SK-N-SH (cell line): ENCODE data around the gene PPTC7. TPM values are rescaled to one million over a fixed set of nuclear protein-coding genes. Genes with fewer than 3 reads are reported as not detected.

Source experiments
- CTCF ChIA-PET: fragments of 300-600, 350-600 bp; formaldehyde crosslinking; extraction: SDS; loops from one replicate; lab custom pipeline; 2021; lab: Yijun Ruan, JAX
- POLR2A ChIA-PET: fragments of 350-600 bp; sonication (Branson Sonifier 250); formaldehyde crosslinking; extraction: SDS; loops from one replicate; lab custom pipeline; 2020; ENCODE audit warnings: antibody characterized with exemption, inconsistent platforms; lab: Yijun Ruan, JAX
- DNase-seq: peaks from one replicate; pipeline ENCODE4 v3.0.0; 2012
- H2AFZ ChIP-seq: fragments of 200-600 bp; sonication (generic); 2 replicates; pipeline ENCODE4 v1.8.1; 2016; ENCODE audit warnings: antibody characterized with exemption, mild to moderate bottlenecking, low read depth
- H3F3A ChIP-seq: fragments of 200-600 bp; sonication (generic); replicated peaks from 2 replicates; pipeline ENCODE3; 2016; ENCODE audit warnings: antibody characterized with exemption, mild to moderate bottlenecking; ENCODE audit not compliant: insufficient read depth
- H3K27ac ChIP-seq, 2 experiments: fragments of 200-500 bp in 1 of 2; fragments of 200-600 bp in 1 of 2; sonication (Bioruptor generic) in 1 of 2; sonication (generic), shearing (Covaris generic) in 1 of 2; 2 replicates each; pipeline versions ENCODE4 v1.5.1 to v1.6.1; 2014 to 2016; ENCODE audit warnings: low read depth in 2 of 2, inconsistent platforms in 1 of 2, low read length in 1 of 2, mild to moderate bottlenecking in 1 of 2, mixed read lengths in 1 of 2
- H3K27me3 ChIP-seq: fragments of 200-600 bp; sonication (generic), shearing (Covaris generic); 2 replicates; pipeline ENCODE4 v1.6.1; 2016; ENCODE audit warnings: mixed run types; ENCODE audit not compliant: insufficient read depth
- H3K36me3 ChIP-seq, 2 experiments: fragments of 200-500 bp in 1 of 2; fragments of 200-600 bp in 1 of 2; sonication (Bioruptor generic) in 1 of 2; sonication (generic) in 1 of 2; replicated peaks in 1 of 2; 2 replicates each; pipeline versions ENCODE3 to v1.5.1; 2014 to 2016; ENCODE audit warnings: low read length in 1 of 2, mild to moderate bottlenecking in 1 of 2; ENCODE audit not compliant: insufficient read depth in 2 of 2, control insufficient read depth in 1 of 2
- H3K4me1 ChIP-seq, 2 experiments: fragments of 200-500 bp in 1 of 2; fragments of 200-600 bp in 1 of 2; sonication (Bioruptor generic) in 1 of 2; sonication (generic), shearing (Covaris generic) in 1 of 2; 2 replicates each; pipeline versions ENCODE4 v1.5.1 to v1.6.1; 2014 to 2016; ENCODE audit warnings: low read depth in 1 of 2, low read length in 1 of 2, mixed run types in 1 of 2; ENCODE audit not compliant: insufficient read depth in 2 of 2, control insufficient read depth in 1 of 2
- H3K4me2 ChIP-seq: fragments of 200-600 bp; sonication (generic), shearing (Covaris generic); 2 replicates; pipeline ENCODE4 v1.6.1; 2017; ENCODE audit warnings: mixed run types
- H3K4me3 ChIP-seq, 2 experiments: fragments of 200-500 bp in 1 of 2; fragments of 200-600 bp in 1 of 2; sonication (Bioruptor generic) in 1 of 2; sonication (generic), shearing (Covaris generic) in 1 of 2; 2 replicates each; pipeline versions ENCODE4 v1.5.1 to v1.8.1; 2014 to 2016; ENCODE audit warnings: low read depth in 2 of 2, inconsistent platforms in 1 of 2, low read length in 1 of 2, mild to moderate bottlenecking in 1 of 2, mixed read lengths in 1 of 2, moderate library complexity in 1 of 2
- H3K79me2 ChIP-seq: fragments of 200-600 bp; sonication (generic); 2 replicates; pipeline ENCODE4 v1.8.1; 2017; ENCODE audit warnings: mild to moderate bottlenecking; ENCODE audit not compliant: insufficient read depth
- H3K9ac ChIP-seq: fragments of 200-600 bp; sonication (generic); 2 replicates; pipeline ENCODE4 v1.6.1; 2017; ENCODE audit warnings: mixed run types
- H3K9me2 ChIP-seq: fragments of 200-600 bp; sonication (generic); 2 replicates; pipeline ENCODE4 v1.6.1; 2017; ENCODE audit warnings: mixed run types
- H3K9me3 ChIP-seq: fragments of 200-600 bp; sonication (generic); 2 replicates; pipeline ENCODE4 v1.6.1; 2017; ENCODE audit warnings: mixed run types, mild to moderate bottlenecking, moderate library complexity
- H4K20me1 ChIP-seq: fragments of 200-600 bp; sonication (generic); 2 replicates; pipeline ENCODE4 v1.6.1; 2017; ENCODE audit warnings: mild to moderate bottlenecking, mixed run types; ENCODE audit not compliant: insufficient read depth
- CHD2 ChIP-seq: fragments of 150-350 bp; IDR thresholded peaks from 2 replicates; pipeline ENCODE4 v1.6.1; 2018; ENCODE audit warnings: low read length; ENCODE audit not compliant: partially characterized antibody
- ELF1 ChIP-seq: IDR thresholded peaks from 2 replicates; pipeline ENCODE4 v1.4.0; 2012
- FOSL2 ChIP-seq: IDR thresholded peaks from 2 replicates; pipeline ENCODE4 v1.4.0; 2012; ENCODE audit warnings: low read depth, mild to moderate bottlenecking, moderate library complexity, borderline replicate concordance
- GABPA ChIP-seq: IDR thresholded peaks from 2 replicates; pipeline ENCODE4 v1.4.0; 2012; ENCODE audit warnings: low read depth, mild to moderate bottlenecking
- IRF3 ChIP-seq: fragments of 150-350 bp; IDR thresholded peaks from 2 replicates; pipeline ENCODE4 v1.6.1; 2016; ENCODE audit warnings: mild to moderate bottlenecking, low read depth, low read length
- MEF2A ChIP-seq: IDR thresholded peaks from 2 replicates; pipeline ENCODE4 v1.4.0; 2012; ENCODE audit warnings: low read depth, borderline replicate concordance
- NFIC ChIP-seq: IDR thresholded peaks from 2 replicates; pipeline ENCODE4 v1.4.0; 2012; ENCODE audit warnings: borderline replicate concordance
- PBX3 ChIP-seq: IDR thresholded peaks from 2 replicates; pipeline ENCODE4; 2012
- POLR2AphosphoS5 ChIP-seq: IDR thresholded peaks from 2 replicates; pipeline ENCODE4 v1.6.1; 2012; ENCODE audit warnings: low read depth, low read length
- RCOR1 ChIP-seq: fragments of 150-350 bp; IDR thresholded peaks from 2 replicates; pipeline ENCODE4 v1.6.1; 2017; ENCODE audit warnings: antibody characterized with exemption, low read length
- RFX5 ChIP-seq: IDR thresholded peaks from 2 replicates; pipeline ENCODE4 v1.6.1; 2012; ENCODE audit warnings: mild to moderate bottlenecking, improper control_type of control experiment, low read length
- RXRA ChIP-seq: IDR thresholded peaks from 2 replicates; pipeline ENCODE4 v1.4.0; 2012; ENCODE audit warnings: low read depth, mild to moderate bottlenecking, borderline replicate concordance
- SMC3 ChIP-seq: IDR thresholded peaks from 2 replicates; pipeline ENCODE4 v1.6.1; 2012; ENCODE audit warnings: low read depth, low read length, improper control_type of control experiment
- TEAD4 ChIP-seq: IDR thresholded peaks from 2 replicates; pipeline ENCODE4 v1.4.0; 2012; ENCODE audit warnings: mild to moderate bottlenecking, borderline replicate concordance; ENCODE audit not compliant: insufficient read depth
- USF1 ChIP-seq: IDR thresholded peaks from 2 replicates; pipeline ENCODE4 v1.4.0; 2012; ENCODE audit warnings: low read depth, borderline replicate concordance
- USF2 ChIP-seq: fragments of 150-350 bp; IDR thresholded peaks from 2 replicates; pipeline ENCODE4 v1.6.1; 2017; ENCODE audit warnings: antibody characterized with exemption, low read length, low read depth, borderline replicate concordance
- ZBTB33 ChIP-seq: IDR thresholded peaks from 2 replicates; pipeline ENCODE4 v1.4.0; 2012; ENCODE audit warnings: low read depth, borderline replicate concordance
- WGBS: methylation state at CpG from one replicate; pipeline ENCODE4 v1.1.6; 2017; ENCODE audit warnings: low lambda C conversion rate; 5-methylcytosine and 5-hydroxymethylcytosine counted together
- polyA plus RNA-seq, 3 experiments: library from polyadenylated mRNA; depleted of rRNA; stranded (reverse); fragments of >200 nt; gene quantifications; 2 replicates each; pipeline ENCODE4 v1.2.3, GENCODE V29; 2012

PPTC7 gene
- polyA plus RNA-seq, 1 of the 3 experiments (the other 2 are of a cell fraction) = 9.6 TPM

- H3K79me2 ChIP-seq = peaks cover 28% of the 10 kb centered on the region; the same call in 1 of the 2 replicates
- H3K9ac ChIP-seq = no peak overlapping the region
- WGBS = 98% methylated on average over 7 of the region's 9 CpGs
- no peak overlapping the region for H3K4me3 ChIP-seq
- no peaks in the 10 kb centered on the region for H3K9me2 ChIP-seq
- H3K4me1 ChIP-seq = no peaks in the 10 kb centered on the region; a peak in 3 of 4 replicates
- no peaks in the 10 kb centered on the region for H3K27me3 ChIP-seq
- no peak overlapping the region for H3K27ac ChIP-seq
- no peaks in the 10 kb centered on the region for H3K9me3 ChIP-seq
- no peaks in the 10 kb centered on the region for H4K20me1 ChIP-seq
- no peak for DNase-seq
- H3K4me2 ChIP-seq = no peak overlapping the region
- no peak overlapping the region for H2AFZ ChIP-seq
- CTCF ChIA-PET = interaction anchor here (0.9 to 3.1 kb wide), 5 partner anchors 62 to 88 kb away, joined by 3 to 9 read pairs (median 5); partner anchors contain the start of genes ARPC3, FAM216A and GPN3
- H3K36me3 ChIP-seq = peaks cover 40 to 43% of the 10 kb centered on the region in 2 experiments
- no peak for TF ChIP-seq SMC3
- TF ChIP-seq USF2 = no peak
- TF ChIP-seq GABPA = no peak
- TF ChIP-seq USF1 = no peak
- no peak for TF ChIP-seq CHD2
- TF ChIP-seq ELF1 = no peak
- TF ChIP-seq RCOR1 = no peak
- no peak for TF ChIP-seq ZBTB33
- no peak for TF ChIP-seq POLR2AphosphoS5
- TF ChIP-seq, all 33 proteins: peak for 0
- H3F3A ChIP-seq = no peaks in the 10 kb centered on the region
- POLR2A ChIA-PET = no interaction called here
These were observed 45.3 kb downstream of the PPTC7 start for GRCh38 chr12:110537605-110538409.

GRCh38 chr12:110536834-110537604 is 46.1 kb downstream of the PPTC7 start:
- Histone ChIP-seq H3K27ac (no peak overlapping the region; a peak in 1 of 4 replicates), H3K4me3 (no peak overlapping the region), H4K20me1 (no peaks in the 10 kb centered on the region), H3K4me1 (peaks cover 0 to 5% of the 10 kb centered on the region in 2 experiments), H3K9me3 (no peaks in the 10 kb centered on the region), H3K27me3 (no peaks in the 10 kb centered on the region), H2AFZ (no peak overlapping the region), H3K4me2 (no peak overlapping the region), H3K36me3 (peaks cover 40 to 45% of the 10 kb centered on the region in 2 experiments), H3K9ac (no peak overlapping the region), H3K79me2 (peaks cover 25% of the 10 kb centered on the region; the same call in 1 of the 2 replicates), H3K9me2 (no peaks in the 10 kb centered on the region), H3F3A (no peaks in the 10 kb centered on the region)
- ChIA-PET CTCF (interaction anchor here (0.9 to 3.1 kb wide), 3 partner anchors 8 to 87 kb away, joined by 3 to 7 read pairs (median 3); partner anchors contain the start of genes ARPC3 and FAM216A), POLR2A (no interaction called here)
- 93% methylated on average over 4 of the region's 4 CpGs for WGBS
- no peak for DNase-seq
- no peak for TF ChIP-seq FOSL2
- no peak for TF ChIP-seq MEF2A
- no peak for TF ChIP-seq RXRA
- TF ChIP-seq RCOR1 = no peak
- TF ChIP-seq GABPA = no peak
- no peak for TF ChIP-seq RFX5
- no peak for TF ChIP-seq PBX3
- TF ChIP-seq ELF1 = no peak
- no peak for TF ChIP-seq IRF3
- TF ChIP-seq NFIC = no peak
- no peak for TF ChIP-seq TEAD4
- no peak for TF ChIP-seq USF1
